ENCODE measurements around the gene NFIB.

The NFIB gene

DNA sequence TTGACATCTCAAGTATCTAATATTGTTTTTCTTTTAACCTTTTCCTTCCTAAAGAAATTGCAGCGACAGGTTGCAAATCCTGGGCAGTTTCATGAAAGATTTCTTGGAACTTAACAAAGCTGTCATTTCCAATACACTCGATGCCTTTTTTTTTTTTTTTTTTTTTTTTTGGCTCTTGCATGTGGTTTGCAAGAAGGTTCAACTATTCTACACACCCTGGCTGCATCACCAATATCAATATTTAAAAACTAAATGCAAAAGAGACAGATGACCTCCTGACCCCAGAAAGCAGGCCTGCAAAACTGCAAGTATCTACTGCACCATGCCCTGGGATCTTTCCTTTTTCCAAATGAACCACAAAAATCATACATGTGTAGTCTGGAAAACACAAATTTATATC is 4.4 kb upstream of the NFIB start:
- DNase-seq = no peak

DNA sequence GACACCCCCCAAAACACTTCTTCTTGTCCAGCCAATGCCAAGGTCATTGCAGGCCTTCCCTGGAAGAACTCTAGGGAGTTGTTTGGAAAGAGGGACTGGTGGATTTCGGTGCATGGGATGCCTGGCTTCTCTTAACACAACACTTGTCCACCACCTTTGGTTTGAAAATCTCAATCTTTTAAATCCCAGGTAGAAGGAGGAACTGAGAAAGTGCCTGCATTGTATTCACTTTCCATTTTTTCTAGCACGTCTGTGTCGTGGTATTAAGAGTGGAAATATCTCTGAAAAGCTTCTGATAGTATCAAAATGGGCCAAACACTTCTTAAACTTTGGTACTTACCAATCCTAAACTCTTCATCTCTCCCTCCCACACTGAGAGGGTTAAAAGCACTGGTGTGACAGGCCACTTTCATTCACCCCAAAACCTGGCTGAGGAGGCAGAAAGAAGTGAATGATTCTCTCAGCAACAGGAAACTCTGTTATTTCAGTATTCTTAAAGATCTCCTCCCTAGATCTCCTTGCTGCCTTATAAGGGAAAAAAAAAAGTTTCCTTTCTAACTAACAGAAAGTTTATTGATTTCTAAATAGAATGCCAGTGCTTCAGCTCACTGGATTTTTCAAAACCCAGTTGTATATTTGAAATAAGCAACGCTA is 3.9 kb upstream of the NFIB start:
- no peak for DNase-seq

DNA sequence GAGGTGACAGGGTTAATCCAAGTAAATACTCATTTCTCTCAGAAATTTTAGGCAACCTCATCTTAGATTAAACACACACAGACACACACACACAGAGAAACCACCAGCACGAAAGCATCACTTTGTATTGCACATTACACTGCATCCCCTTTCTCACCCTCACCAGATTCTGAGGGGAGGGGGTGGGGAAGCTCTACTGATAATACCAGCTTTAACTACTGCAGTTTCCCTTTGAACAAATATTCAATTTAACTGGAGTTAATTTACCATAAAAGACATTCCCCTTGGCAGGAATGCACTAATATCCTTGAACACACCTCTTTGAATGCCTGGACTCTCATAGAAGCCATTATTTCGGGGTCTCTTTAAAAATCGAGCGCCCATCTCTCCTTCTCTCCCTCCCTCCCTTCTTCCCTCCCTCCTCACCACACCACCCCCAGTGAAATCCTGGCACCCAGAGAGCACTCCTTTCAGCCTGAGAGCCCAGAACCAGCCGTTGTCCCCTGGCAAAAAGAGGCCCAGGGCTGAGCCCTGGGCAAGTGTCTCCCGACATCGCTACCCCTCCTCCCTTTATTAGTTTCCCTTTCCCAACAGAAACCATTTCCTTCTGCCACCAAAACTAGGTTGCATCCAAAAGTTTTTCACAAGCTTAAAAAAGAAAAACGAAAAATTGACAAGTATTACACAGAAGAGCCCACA is 2.8 kb upstream of the NFIB start:
- no peak for DNase-seq

DNA sequence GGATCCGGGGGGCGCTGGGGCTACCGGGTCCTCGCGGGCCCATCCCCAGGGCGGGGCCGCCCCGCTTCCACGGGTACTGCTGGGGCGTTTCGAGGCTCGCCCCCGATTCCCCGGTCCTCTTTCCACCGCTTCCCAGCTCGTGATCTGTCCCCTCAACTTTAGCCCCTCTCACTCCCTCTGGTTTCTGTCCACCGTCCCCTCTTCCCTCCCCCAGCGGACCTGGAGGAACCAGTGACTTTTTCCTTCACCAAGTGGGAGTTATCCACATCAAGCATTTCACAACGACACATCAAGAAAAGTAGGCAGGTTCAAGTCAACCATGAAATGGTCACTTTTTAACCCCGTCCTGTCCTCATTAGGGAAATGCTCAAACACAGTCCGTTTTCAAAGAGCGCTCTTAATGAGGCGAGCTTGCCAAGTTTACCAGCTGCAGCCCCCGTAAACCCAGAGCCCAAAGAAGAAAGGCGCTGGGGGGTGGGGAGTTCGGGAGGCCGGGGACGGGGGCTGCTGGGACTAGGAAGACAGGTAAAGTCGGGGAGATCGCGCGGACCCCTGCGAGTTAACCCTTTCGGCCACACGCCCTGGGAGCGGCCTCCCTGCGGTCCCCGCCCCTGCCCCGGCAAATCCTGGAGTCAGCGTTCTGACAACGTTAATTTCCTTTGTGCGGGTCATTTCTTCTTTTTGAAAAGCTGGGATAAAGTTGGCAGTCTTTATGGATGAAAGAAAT is 2.1 kb upstream of the NFIB start:
- DNase-seq = no peak

DNA sequence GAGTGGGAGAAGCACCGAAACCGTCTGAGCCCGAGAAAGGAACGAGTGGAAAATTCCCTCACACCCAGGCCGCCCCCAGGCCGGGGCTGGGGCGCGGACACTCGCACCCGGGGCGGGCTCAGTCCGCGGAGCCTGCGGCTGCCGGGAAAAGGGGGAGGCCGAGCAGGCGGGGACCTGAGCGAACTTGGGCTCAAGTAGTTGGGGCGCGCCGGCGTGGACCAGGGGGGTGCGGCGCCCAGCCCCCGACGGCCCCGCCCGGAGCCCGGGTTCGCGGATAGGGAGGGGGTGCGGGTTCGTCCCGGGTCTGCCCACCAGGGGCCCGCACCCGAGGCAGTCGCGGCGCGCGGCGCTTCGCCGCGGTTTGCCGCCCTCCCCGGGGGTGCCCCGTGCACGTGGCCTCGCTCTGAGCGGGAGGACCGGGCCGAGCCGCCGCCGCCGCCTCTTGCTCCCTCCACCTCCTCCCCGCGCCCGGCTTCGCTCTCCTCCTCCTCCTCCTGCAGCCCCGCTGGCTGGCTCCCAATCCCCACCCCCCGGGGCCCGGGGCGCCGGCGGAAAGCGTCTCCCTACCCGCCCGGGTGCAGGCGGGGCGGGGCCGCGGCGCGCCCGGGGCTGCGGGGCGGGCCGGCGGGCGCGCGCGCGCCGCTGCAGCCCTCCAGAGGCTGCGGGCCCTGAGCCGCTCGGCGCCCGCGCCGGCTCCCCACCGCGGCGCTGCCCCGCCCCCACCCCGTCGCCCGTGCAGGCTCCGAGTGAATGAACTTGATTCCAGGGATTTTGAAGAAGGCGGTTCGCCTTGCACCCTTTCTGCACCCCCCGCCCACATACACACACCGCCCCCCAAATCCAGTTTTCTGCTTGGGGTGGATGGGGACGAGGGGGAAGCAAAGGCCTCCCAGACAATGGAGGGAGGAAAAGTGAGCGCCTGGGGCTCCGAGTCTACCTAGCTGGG is 1.3 kb upstream of the NFIB start:
- no peak for DNase-seq

DNA sequence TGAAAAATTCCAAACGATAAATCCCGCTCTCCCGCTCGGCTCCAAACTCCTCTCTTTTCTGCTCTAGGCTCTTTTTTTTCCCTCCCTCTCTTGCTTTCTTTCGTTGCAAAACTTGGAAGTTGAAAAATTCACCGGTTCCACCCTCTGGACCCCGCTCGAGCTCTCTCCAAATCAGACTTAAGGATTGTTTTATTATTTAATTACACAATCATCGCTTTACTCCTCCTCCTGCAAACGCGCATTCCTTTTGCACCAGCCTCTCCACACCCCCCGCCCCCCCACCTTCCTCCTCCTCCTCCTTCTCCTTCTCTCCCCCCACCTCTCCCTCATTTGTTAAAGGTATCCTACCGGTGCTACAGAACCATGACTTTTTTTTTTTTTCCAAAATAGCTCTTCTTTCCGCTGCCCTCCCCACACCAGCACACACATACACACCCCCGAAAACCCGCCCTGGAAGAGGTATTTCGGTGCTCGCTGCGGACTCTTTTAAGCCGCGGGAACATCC is 535 bp upstream of the NFIB start:
- DNase-seq = no peak

DNA sequence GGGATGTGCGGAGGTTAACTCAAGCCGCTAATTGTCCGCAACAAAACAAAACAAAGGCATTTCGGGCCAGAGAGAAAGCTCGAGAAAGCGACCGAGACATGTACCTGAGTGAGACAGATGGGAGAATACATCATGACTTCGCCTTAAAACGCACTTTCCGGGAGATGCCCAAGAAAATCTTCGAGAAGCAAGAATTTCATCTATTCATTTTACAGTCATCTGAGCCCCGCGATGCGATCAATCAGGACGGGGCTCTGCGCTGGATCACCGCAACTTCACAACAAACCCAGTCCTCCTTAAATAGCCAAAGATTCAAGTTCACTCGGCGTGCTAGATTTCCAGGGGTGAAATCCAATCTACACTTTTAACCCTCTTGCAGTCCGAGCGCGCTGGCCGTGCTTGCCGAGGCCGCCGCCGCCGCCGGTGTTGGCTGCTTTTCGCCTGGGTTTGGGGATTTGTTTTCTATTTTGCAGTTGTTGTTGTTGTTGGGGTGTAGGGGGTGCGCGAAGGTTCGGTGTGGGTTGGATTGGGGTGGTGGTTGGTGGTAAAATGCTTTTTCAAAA is 482 bp downstream of the NFIB start:
- DNase-seq = no peak

DNA sequence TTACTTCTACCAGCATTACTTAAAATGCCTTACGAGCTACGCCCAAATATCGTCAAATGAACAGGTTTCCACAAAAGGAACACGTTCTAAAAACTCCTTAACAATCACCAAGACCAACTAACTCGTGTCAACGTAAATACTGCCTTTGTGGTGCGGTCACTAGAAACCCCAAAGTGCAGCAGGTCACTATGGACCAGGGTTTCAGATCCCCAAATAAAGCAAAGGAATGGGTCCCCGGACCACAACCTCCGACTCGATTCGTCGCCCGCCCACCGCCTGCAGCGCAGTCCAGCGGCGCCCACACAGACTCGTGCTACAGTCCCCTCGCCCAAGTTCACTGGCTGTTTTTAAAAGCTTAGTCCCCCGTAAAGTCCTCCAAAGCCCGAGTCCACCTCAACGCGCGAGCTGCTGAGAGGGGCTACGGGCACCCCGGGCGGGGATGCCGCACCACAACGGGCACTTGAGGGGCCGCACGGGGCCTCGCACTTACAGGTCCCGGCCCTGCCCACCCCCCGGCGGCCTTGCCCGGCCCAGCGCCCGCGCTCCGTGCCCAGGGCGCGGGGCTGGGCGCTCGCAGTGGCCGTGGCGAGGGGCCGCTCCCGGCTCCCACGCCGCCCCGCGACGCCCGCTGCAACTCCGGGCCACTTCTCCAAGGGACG is 1.1 kb downstream of the NFIB start:
- DNase-seq = no peak

DNA sequence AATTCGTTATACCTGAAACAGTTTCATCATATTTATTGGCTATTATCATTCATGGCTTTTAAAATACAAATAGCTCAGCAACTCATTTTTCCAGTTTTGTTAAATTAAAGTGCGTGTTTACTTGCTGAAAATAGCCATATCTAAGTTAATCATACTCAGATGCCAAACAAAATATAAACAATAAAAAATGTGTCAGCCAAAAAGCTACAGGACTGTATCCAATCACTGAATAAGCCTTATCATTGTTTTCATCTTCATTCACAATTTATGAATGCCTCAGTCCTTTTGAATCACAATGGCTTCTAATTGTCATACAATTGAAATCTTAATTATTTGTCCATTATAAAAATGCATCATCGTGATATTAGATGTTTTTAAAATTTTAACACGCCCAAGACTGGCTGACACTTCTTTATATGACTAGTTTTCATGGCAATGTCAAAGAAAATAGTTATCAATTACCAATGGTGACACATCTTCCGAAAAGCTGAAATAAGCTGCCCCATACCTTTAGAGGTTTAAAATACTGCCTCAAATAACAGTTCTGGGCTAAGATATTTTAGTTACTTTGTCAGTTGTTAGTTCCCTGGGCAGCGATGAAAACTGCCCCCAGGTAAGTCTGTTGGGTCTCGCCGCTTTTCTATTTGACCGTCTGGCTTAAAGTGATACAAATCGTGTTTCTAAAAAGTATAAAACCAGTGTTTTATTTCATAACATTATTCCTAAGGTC is 1.8 kb downstream of the NFIB start:
- DNase-seq = no peak

DNA sequence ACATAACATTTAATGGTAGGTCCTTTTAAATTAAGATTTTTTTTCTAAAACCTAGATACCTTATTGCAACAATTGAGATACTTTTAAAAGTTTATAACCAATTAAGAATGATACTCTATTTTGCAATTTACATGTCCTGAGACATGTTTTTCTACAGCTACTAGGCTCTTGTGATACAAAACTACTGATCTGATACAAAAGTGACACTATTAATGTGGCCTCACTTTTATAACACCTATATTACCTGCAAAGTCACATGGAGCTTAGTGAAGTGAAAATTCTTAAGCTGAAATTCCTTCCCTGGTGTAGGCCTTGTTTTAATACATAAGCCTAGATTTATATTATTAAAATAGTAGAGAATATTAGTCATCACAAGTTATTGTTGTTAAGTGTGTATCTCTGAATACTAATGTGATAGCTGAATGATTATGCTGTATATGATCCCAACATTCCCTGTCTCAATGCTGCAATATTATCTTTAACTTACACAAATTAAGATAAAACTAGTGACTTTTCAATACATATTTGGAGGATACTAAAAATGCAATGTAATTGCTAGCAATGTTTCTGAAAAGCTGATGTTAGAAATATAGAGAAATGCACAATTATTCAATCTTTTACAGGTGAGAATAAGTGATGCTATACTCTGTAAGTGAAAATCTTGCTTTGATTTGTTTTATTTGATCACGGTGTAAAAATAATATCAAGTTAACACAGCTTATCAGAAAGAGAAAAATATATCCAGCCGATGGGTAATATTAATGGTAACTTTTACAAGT is 2.6 kb downstream of the NFIB start:
- DNase-seq = no peak

DNA sequence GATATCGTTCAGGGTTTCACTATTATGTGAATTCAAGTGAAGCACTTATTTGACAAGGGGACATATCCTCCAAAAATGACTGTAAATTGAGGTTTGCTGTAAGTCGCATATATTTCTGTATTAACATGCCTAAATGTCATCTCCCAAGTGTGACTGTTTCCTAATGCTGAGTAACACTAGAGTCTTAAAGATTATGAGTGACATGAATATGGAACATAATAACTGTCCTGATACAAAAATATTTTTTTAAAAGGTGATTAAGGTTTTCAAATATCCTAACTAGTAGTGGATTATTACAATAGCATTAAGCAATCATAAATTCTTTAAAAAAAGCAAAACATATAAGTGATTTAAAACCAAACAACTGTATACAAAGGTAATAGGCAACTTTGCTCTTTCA is 3.6 kb downstream of the NFIB start:
- DNase-seq = no peak

DNA sequence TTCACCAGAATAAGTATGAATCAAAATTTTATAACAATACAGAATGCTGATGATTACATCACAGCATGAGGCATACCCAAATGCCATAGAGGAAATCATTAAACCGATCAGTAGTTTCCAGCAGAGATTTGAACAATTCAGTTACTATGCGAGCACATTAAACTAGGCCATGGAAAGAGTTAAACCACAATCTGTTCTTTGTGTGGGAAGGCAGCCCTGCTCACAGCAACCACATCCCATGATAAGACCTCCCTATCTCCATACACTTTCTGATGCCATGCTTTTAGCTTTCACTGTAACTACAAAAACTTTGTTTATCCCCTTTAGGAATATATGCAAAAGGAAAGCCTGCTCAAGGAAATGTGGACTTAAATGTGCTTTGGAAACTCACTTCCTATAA is 4.5 kb downstream of the NFIB start:
- DNase-seq = no peak

DNA sequence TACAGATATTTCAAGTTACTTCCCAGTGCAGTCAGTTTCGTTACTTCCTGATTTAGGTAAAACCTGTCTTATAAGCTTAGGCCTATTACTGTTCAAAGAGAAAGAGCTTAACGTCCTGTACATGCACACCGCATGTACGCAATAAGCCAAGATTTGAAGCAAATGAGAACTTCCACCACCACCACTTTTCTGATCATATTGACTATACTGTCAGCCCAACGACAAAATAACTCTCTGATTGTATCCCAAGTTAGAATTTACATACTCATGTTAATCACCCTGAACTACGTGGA is 5.1 kb downstream of the NFIB start:
- DNase-seq = no peak

DNA sequence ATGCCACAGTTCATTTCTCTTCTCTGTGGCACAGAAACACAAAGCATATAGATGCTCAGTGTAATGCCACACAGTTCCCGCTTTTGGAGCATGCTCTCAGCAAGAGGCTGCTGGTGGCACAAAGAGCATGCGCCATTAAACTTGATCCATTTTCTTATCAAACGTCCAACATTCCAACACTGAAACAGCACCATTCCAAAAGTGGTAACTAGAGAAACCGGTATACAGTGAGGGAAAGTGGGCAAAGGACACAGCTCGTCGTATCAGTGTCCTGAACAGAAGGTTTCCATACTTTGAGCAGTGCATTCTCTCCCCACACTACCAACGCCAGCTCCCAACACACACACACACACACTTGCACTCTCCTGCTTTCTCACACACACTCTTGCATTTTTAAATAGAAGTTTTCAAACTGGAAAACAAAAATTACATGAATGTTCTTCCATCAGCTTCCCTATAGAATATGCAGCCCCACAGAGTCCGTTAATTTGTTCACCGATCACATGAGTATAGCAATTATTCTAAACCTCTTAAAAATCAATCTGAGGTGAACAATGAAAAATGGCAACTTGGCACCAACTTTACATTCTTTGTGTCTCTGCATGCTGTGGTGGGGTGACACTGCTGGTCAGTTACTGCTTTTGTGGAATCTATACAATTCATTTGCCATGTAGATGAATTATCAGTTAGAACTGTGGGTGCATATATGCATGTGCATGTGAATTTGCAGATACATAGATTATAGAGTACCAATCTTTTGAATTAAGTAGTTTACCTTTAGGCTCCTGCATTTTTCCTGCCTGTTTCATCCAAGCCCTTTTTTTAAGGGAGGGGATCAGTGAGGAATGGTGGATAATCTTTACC is 5.7 kb downstream of the NFIB start:
- no peak for DNase-seq

DNA sequence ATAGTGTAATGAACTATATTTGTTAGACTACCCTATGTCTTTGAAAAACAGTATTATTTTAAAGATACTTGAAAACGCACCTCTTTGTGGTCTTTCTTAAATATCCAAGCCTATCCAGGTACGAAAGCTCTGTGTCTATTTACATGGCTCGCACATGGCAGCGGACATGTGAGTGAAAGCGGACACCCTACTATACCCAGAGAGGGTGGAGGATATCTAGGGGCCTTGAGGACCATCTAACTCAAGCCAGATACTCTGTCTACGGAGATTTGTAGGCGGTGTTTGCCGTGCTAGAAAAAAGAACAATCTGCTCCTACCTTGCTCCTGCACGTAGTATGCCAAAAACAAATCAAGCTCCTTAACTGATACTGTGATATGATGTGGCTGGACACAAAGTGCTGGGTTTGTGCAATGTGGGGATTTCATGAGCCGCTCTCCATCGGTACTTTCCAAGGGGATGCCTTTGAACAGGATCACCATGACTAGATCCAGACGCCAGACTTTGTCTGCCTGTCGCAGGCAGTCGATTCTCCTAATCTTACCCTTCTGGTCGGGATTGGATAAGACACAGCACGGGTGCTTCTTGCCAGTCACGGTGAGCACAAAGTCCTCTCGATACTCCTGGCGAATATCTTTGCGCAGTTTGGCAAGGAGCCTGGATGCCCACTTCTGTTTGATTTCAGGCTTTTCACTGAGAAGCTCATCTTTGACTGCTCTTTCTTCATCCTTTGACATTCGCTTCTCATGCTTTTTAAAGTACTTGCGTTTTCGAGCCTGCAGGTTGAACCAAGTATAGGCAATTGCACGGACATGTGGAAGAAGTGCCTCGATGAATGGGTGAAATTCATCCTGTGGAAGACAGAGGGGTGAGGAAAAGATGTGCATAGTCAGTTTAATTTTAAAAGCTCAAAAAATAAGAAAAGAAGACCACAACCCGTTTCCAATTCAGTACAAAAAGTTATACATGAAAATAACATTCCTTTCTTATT is 7.0 kb downstream of the NFIB start:
- no peak for DNase-seq

DNA sequence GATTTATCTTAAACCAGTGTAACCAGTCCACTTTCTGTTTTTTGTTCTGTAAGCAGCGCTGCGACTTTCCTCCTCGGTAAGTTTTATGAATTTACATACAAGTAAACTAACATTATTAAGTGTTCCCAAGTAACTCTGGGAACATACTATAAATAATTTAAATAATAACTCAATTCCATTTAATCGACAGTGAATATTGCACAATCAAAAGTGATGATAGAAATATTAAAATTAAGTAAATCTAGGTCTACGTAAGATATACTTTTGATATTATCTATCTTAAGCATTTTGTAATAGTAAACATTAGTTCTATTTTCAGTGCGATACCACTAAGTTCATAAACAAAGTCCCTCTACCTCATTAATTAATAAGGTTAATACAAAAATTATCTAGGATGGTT is 7.8 kb downstream of the NFIB start:
- DNase-seq = no peak

DNA sequence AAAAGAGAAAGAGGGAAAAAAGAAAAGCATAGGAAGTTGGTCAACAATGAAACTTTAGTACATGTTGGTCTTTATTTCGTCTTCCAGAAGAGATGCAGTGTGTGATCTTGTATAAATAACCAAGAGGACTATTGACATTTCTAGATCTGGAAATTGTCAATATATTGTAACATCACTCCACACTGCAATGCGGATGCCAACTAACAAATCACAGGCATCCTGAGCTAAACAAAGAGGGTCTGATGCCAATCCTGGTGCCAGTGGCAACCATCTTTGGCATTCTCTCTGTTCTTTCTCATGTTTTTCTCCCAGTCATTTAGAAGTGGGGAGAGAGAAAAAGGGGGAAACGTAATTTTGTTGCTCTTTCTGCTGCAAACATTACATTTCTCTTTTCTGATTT is 9.7 kb downstream of the NFIB start:
- DNase-seq = no peak

DNA sequence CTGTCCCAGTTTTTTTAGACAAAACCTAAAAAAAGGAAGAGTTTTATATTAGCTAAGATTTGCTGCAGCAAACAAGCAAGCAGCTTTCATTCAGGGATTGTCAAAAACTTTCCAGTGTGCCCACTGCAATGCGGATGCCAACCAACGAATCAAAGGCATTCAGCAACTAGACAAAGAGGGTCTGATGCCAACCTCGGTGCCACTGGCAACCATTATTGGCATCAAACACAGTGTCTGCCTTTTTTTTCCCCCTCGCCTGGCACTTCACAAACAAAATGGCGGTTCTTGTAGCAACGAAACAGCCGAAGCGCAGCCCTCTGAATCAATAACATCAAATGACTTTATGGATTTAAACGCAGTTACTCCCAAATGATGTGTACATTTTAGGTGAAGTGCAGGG is 10.4 kb downstream of the NFIB start:
- DNase-seq = no peak

All from SHP77 treated with DMSO at 0.1 percent for 48 hours (cell line).